SK-N-SH treated with all-trans-retinoic acid at 6 μM for 48 hours (cell line): ENCODE results near the gene KRTAP9-9.
"Not testable (repeated sequence)": the region's sequence is repeated elsewhere in the genome, so short reads cannot be mapped to it uniquely, and the experiment has no call there.

Source experiments
- ATAC-seq: fragments of 200-7000 bp; cut with Tn5 transposase; 3 replicates; pipeline ENCODE4 v1.9.1; 2020; ENCODE audit warnings: mild to moderate bottlenecking, moderate library complexity
- ARNTL ChIP-seq: fragments of 450-650 bp; formaldehyde crosslinking; IDR thresholded peaks from 2 replicates; pipeline ENCODE4 v1.5.0; 2020; ENCODE audit warnings: low read depth, mild to moderate bottlenecking, moderate library complexity, borderline replicate concordance
- BACH2 ChIP-seq: fragments of 250-450 bp; sonication (Bioruptor Pico); IDR thresholded peaks from 2 replicates; pipeline ENCODE4 v1.9.0; 2021; ENCODE audit warnings: mild to moderate bottlenecking, borderline replicate concordance
- CREB5 ChIP-seq: fragments of 250-450 bp; sonication (Bioruptor Pico); IDR thresholded peaks from 2 replicates; pipeline ENCODE4 v1.5.1; 2020; ENCODE audit warnings: low read depth, mild to moderate bottlenecking, moderate library complexity
- CSDC2 ChIP-seq: fragments of 250-450 bp; sonication (Bioruptor Pico); IDR thresholded peaks from 2 replicates; pipeline ENCODE4 v1.5.0; 2020; ENCODE audit warnings: mild to moderate bottlenecking, moderate library complexity
- ESRRG ChIP-seq: fragments of 250-450 bp; sonication (Bioruptor Pico); IDR thresholded peaks from 2 replicates; pipeline ENCODE4 v1.6.1; 2021; ENCODE audit warnings: mild to moderate bottlenecking
- GLIS3 ChIP-seq: fragments of 250-450 bp; sonication (Bioruptor Pico); IDR thresholded peaks from 2 replicates; pipeline ENCODE4 v1.5.0; 2020; ENCODE audit warnings: mild to moderate bottlenecking, moderate library complexity
- PATZ1 ChIP-seq: fragments of 250-450 bp; sonication (Bioruptor Pico); IDR thresholded peaks from 2 replicates; pipeline ENCODE4 v1.8.0; 2020; ENCODE audit warnings: mild to moderate bottlenecking, moderate library complexity, borderline replicate concordance
- PPARA ChIP-seq: fragments of 250-450 bp; sonication (Bioruptor Pico); IDR thresholded peaks from 2 replicates; pipeline ENCODE4 v1.5.0; 2020; ENCODE audit warnings: mild to moderate bottlenecking, borderline replicate concordance
- RARB ChIP-seq: fragments of 250-450 bp; sonication (Bioruptor Pico); IDR thresholded peaks from 2 replicates; pipeline ENCODE4 v1.8.0; 2021; ENCODE audit warnings: mild to moderate bottlenecking, moderate library complexity
- TCF4 ChIP-seq: fragments of 250-450 bp; sonication (Bioruptor Pico); IDR thresholded peaks from 2 replicates; pipeline ENCODE4 v1.8.0; 2021; ENCODE audit warnings: mild to moderate bottlenecking, moderate library complexity, borderline replicate concordance
- ZFP3 ChIP-seq: fragments of 250-450 bp; sonication (Bioruptor Pico); IDR thresholded peaks from 2 replicates; pipeline ENCODE4 v1.5.0; 2020; ENCODE audit warnings: mild to moderate bottlenecking, moderate library complexity
- ZFP30 ChIP-seq: fragments of 450-650 bp; formaldehyde crosslinking; IDR thresholded peaks from 2 replicates; pipeline ENCODE4 v1.5.0; 2022; ENCODE audit warnings: mild to moderate bottlenecking, moderate library complexity
- ZNF565 ChIP-seq: fragments of 450-650 bp; formaldehyde crosslinking; conservative IDR thresholded peaks from 2 replicates; pipeline ENCODE4 v1.5.0; 2020; ENCODE audit warnings: low read depth, mild to moderate bottlenecking, moderate library complexity
- ZNF8 ChIP-seq: fragments of 450-650 bp; formaldehyde crosslinking; IDR thresholded peaks from 2 replicates; pipeline ENCODE4 v1.5.0; 2020; ENCODE audit warnings: mild to moderate bottlenecking, moderate library complexity
- TF ChIP-seq, protein P1 (sequence below): fragments of 250-450 bp; sonication (Bioruptor Pico); IDR thresholded peaks from 2 replicates; pipeline ENCODE4 v1.5.1; 2021; ENCODE audit warnings: mild to moderate bottlenecking, moderate library complexity
- TF ChIP-seq, protein P2 (sequence below): fragments of 250-450 bp; sonication (Bioruptor Pico); IDR thresholded peaks from 2 replicates; pipeline ENCODE4 v1.5.0; 2020; ENCODE audit warnings: mild to moderate bottlenecking, moderate library complexity

KRTAP9-9 gene

DNA sequence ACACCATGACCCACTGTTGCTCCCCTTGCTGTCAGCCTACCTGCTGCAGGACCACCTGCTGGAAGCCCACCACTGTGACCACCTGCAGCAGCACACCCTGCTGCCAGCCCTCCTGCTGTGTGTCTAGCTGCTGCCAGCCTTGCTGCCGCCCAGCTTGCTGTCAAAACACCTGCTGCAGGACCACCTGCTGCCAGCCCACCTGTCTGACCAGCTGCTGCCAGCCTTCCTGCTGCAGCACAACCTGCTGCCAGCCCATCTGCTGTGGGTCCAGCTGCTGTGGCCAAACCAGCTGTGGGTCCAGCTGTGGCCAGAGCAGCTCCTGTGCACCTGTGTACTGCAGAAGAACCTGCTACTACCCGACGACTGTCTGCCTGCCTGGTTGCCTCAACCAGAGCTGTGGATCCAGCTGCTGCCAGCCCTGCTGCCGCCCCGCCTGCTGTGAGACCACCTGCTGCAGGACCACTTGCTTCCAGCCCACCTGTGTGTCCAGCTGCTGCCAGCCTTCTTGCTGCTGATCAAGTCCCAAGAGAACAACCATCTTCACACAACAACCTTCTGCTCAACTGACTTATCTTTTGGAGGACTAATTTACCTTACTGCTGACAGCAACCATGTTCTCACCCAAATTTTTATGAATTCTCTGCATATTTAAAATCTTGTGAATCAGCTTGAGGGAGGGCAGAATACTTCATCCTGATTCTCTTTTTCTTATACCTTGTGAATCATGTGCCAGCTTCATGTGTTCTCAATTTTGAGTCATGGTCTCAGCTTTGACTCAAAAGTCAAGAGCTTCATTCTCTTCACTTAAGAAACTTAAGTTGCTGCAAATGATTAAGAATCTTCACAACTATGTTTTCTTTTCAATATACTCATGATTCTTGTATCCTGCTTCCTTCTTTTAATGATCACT, at the start of gene KRTAP9-9:
Gene KRTAP9-9, plus strand, starts transcription at position 4 of the 910 bp plus-strand sequence.
- not testable (repeated sequence) for ATAC-seq

DNA sequence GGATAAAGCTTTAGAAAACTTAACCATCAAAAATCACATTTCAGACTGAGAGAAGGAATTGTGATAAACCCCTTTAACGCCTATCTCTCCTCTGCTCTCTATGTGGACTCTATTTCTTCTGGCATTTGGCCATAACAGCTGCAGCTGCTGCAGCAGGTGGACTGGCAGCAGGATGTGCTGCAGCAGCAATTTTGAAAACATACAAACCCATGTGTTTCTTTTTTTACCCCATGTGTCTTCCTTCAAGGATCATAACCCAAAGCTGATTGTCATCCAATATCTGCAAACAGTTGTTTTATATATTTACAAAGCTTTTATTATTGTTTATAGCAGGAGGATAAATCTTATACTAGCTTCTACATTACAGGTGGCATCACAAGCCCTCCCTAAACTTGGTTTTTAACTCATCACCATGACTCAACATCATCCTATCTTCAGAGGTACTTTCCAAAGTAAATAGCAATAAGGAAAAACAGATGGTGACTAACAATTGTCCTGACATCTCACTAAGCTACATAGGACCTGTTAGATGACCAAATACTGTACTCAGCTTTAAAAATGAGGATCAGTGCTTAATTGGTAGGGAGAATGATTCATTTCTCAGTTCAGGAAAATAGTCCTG, 43.2 kb upstream of the KRTAP9-9 start:
- no peak for ATAC-seq
- TF ChIP-seq ESRRG (CRISPR knock-in tag) = no peak
- no peak for TF ChIP-seq TCF4 (CRISPR knock-in tag)
- TF ChIP-seq, protein P1, sequence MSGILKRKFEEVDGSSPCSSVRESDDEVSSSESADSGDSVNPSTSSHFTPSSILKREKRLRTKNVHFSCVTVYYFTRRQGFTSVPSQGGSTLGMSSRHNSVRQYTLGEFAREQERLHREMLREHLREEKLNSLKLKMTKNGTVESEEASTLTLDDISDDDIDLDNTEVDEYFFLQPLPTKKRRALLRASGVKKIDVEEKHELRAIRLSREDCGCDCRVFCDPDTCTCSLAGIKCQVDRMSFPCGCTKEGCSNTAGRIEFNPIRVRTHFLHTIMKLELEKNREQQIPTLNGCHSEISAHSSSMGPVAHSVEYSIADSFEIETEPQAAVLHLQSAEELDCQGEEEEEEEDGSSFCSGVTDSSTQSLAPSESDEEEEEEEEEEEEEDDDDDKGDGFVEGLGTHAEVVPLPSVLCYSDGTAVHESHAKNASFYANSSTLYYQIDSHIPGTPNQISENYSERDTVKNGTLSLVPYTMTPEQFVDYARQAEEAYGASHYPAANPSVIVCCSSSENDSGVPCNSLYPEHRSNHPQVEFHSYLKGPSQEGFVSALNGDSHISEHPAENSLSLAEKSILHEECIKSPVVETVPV (CRISPR knock-in tag) = no peak
- TF ChIP-seq ZNF565 (CRISPR knock-in tag) = no peak
- TF ChIP-seq, protein P2, sequence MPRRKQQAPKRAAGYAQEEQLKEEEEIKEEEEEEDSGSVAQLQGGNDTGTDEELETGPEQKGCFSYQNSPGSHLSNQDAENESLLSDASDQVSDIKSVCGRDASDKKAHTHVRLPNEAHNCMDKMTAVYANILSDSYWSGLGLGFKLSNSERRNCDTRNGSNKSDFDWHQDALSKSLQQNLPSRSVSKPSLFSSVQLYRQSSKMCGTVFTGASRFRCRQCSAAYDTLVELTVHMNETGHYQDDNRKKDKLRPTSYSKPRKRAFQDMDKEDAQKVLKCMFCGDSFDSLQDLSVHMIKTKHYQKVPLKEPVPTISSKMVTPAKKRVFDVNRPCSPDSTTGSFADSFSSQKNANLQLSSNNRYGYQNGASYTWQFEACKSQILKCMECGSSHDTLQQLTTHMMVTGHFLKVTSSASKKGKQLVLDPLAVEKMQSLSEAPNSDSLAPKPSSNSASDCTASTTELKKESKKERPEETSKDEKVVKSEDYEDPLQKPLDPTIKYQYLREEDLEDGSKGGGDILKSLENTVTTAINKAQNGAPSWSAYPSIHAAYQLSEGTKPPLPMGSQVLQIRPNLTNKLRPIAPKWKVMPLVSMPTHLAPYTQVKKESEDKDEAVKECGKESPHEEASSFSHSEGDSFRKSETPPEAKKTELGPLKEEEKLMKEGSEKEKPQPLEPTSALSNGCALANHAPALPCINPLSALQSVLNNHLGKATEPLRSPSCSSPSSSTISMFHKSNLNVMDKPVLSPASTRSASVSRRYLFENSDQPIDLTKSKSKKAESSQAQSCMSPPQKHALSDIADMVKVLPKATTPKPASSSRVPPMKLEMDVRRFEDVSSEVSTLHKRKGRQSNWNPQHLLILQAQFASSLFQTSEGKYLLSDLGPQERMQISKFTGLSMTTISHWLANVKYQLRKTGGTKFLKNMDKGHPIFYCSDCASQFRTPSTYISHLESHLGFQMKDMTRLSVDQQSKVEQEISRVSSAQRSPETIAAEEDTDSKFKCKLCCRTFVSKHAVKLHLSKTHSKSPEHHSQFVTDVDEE (CRISPR knock-in tag) = no peak
- TF ChIP-seq ZFP30 (CRISPR knock-in tag) = no peak
- no peak for TF ChIP-seq ZFP3 (CRISPR knock-in tag)
- no peak for TF ChIP-seq ZNF8 (CRISPR knock-in tag)
- TF ChIP-seq PPARA (CRISPR knock-in tag) = no peak
- TF ChIP-seq, all 23 proteins: peak for 0

- TF ChIP-seq PATZ1 (CRISPR knock-in tag) = no peak
- TF ChIP-seq GLIS3 = no peak
- no peak for TF ChIP-seq PPARA (CRISPR knock-in tag)
- no peak for TF ChIP-seq ZNF565 (CRISPR knock-in tag)
- TF ChIP-seq CSDC2 (CRISPR knock-in tag) = no peak
- no peak for TF ChIP-seq ZNF8 (CRISPR knock-in tag)
- TF ChIP-seq, all 23 proteins: peak for 0
- ATAC-seq = no peak
These were observed 42.5 kb upstream of the KRTAP9-9 start for GRCh38 chr17:41212524-41213169.

DNA sequence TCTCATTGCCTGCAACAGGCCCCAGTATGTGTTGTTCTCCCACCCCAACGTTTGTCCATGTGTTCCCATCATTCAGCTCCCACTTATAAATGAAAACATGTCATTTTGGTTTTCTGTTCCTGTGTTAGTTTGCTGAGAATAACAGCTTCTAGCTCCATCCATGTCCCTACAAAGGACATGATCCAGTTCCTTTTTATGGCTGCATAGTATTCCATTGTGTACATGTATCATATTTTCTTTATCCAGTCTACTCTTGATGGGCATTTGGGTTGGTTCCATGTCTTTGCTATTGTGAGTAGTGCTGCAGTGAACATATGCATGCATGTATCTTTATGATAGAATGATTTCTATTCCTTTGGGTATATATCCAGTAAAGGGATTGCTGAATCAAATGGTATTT, 39.5 kb upstream of the KRTAP9-9 start:
- TF ChIP-seq GLIS3 (no peak), ARNTL (CRISPR knock-in tag) (no peak), CREB5 (no peak), RARB (CRISPR knock-in tag) (no peak), CSDC2 (CRISPR knock-in tag) (no peak), ESRRG (CRISPR knock-in tag) (no peak), ZFP30 (CRISPR knock-in tag) (no peak)
- ATAC-seq = no peak

GRCh38 chr17:41223821-41224220, 31.4 kb upstream of the KRTAP9-9 start:
- no peak for TF ChIP-seq ZNF8 (CRISPR knock-in tag)
- no peak for TF ChIP-seq BACH2 (CRISPR knock-in tag)
- ATAC-seq = no peak
